ENCODE results near the gene SERTAD2. TPM values are rescaled to one million over a fixed set of nuclear protein-coding genes. Genes with fewer than 3 reads are reported as not detected.

SERTAD2 gene
- total RNA-seq (10 to 100 TPM; 17.9 to 25.4 (median 20.0) TPM), polyA plus RNA-seq (8.2 TPM)
- long read RNA-seq, donor 1, full-length matches to known transcripts = 1 of 5 reads
- long read RNA-seq, donor 1, partial matches to known transcripts = 0 of 5 reads
- long read RNA-seq, donor 1, other reads (novel, unspliced or antisense) = 4 of 5 reads
- long read RNA-seq, donor 2, full-length matches to known transcripts = 3 of 9 reads
- long read RNA-seq, donor 2, partial matches to known transcripts = 0 of 9 reads
- long read RNA-seq, donor 2, other reads (novel, unspliced or antisense) = 6 of 9 reads
- long read RNA-seq, donor 3, full-length matches to known transcripts = 1 of 6 reads
- long read RNA-seq, donor 3, partial matches to known transcripts = 0 of 6 reads
- long read RNA-seq, donor 3, other reads (novel, unspliced or antisense) = 5 of 6 reads
- long read RNA-seq, donor 4, partial matches to known transcripts = 0 of 3 reads
- long read RNA-seq, donor 4, other reads (novel, unspliced or antisense) = 3 of 3 reads

DNA sequence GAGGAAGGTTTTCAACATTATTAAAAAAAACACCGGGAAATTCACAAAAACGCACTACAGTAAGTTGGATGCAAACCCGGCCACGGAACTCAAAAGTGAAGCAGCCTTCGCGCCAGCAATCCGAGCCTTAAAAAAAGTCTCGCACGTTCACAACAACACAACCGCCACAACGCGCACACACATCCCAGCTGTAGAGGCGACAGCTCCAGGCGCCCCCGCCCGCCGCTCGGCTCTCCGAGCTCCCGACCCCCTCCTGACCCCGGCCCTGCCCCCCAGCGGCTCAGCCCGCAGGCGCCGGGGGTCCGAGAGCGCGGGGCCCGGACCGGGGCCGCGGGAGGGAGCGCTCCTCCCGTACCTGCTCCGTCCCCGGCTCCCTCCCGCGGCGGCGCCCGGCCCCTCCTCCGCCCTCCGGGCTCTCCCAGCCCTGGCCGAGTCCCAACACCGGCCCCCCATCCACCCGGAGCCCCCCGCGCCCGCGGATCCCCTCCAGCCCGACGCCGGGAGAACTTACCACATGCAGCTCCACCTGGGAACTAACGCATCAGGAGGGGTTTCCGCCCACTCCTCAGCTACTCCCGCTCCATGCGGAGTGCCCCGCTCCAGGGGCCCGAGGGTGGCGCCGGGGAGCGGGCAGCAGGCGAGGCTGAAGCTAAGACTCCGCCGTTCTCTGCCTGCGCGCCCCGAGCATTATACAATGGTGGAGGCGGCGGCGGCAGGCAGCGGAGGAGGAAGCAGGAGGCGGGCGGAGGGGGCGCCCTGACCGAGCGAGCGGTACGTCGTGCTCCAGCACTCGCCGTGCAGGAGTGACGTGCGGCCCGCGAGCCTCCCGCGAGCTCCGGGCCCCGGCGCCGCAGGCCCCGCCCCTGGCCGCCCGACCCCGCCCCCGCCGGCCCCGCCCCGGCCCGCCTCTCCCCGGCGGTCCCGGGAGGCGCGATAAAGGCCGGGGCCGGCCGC lies at the start of gene SERTAD2:
TSS of gene SERTAD2 (minus strand) at position 805 of the 954 bp plus-strand sequence. CDS start 17,042 bp downstream, outside the sequence.
- DNase-seq (peak; percentile 92 to 97 (median 97)), ATAC-seq (peak; percentile 94)
- no peaks in the 10 kb centered on the region for H3K9me3 ChIP-seq (ENCODE audit: control insufficient read depth, low read length)
- no peaks in the 10 kb centered on the region for H3K4me1 ChIP-seq (ENCODE audit: control insufficient read depth, insufficient read depth, low read length)
- H3K27me3 ChIP-seq (ENCODE audit: control insufficient read depth, insufficient read depth) = no peaks in the 10 kb centered on the region
- intact Hi-C loops (cut with DNase I) = loop anchor here in 3 of 4 donors (2.0 to 10.0 kb wide), 4 partner anchors 97 to 114 kb away; no protein-coding TSS in a partner anchor
- H3K27ac ChIP-seq (ENCODE audit: low read length) = peak within 1 kb of the TSS; percentile 99
- peak within 1 kb of the TSS; percentile 96 for H3K4me3 ChIP-seq (ENCODE audit: low read length)
- under 1% methylated on average over 101 of the region's 109 CpGs for WGBS

DNA sequence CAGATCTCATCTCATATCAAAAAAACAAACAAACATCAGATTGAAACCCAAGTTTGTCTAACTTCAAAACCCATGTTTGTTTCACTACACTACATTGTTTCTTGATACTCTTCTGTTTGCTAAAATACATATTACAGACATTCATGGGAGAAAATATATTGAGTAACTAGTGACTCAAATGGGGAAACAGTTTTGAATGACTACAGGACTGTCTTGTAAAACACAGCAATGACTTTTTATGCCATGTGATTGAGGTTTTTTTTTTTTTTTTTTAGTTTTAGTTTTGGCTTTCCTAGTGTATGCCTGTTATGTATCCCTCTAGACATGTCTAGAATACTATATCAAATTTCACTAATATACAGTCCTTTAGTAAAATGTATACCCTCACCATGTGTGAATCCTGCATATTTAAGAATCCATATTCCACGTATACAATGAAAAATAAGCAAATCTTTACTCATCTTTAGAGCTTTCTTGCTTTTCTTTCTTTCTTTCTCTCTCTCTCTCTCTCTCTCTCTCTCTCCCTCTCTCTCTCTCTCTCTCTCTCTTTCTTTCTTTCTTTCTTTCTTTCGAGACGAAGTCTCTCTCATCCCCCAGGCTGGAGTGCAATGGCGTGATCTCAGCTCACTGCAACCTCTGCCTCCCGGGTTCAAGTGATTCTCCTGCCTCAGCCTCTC lies 46.6 kb upstream of the SERTAD2 start:
- H3K9me3 ChIP-seq (ENCODE audit: control insufficient read depth, low read length) = no peaks in the 10 kb centered on the region
- no peaks in the 10 kb centered on the region for H3K27me3 ChIP-seq (ENCODE audit: control insufficient read depth, insufficient read depth)
- WGBS = 97% methylated on average over 5 of the region's 5 CpGs
- intact Hi-C loops (cut with DNase I) = no loop called here
- H3K4me3 ChIP-seq (ENCODE audit: low read length) = no peak overlapping the region
- DNase-seq = no peak
- no peak for ATAC-seq
- H3K4me1 ChIP-seq (ENCODE audit: control insufficient read depth, insufficient read depth, low read length) = peaks cover 4% of the 10 kb centered on the region
- no peak overlapping the region for H3K27ac ChIP-seq (ENCODE audit: low read length)

- H3K4me1 ChIP-seq (ENCODE audit: control insufficient read depth, insufficient read depth, low read length) = peaks cover 4% of the 10 kb centered on the region
- DNase-seq (no peak), ATAC-seq (no peak)
- WGBS = 95% methylated on average over 8 of the region's 8 CpGs
- intact Hi-C loops (cut with DNase I) = no loop called here
- H3K4me3 ChIP-seq (ENCODE audit: low read length) = no peak overlapping the region
- H3K27me3 ChIP-seq (ENCODE audit: control insufficient read depth, insufficient read depth) = no peaks in the 10 kb centered on the region
- no peak overlapping the region for H3K27ac ChIP-seq (ENCODE audit: low read length)
- no peaks in the 10 kb centered on the region for H3K9me3 ChIP-seq (ENCODE audit: control insufficient read depth, low read length)
These were observed 46.0 kb upstream of the SERTAD2 start for GRCh38 chr2:64699712-64700111.

DNA sequence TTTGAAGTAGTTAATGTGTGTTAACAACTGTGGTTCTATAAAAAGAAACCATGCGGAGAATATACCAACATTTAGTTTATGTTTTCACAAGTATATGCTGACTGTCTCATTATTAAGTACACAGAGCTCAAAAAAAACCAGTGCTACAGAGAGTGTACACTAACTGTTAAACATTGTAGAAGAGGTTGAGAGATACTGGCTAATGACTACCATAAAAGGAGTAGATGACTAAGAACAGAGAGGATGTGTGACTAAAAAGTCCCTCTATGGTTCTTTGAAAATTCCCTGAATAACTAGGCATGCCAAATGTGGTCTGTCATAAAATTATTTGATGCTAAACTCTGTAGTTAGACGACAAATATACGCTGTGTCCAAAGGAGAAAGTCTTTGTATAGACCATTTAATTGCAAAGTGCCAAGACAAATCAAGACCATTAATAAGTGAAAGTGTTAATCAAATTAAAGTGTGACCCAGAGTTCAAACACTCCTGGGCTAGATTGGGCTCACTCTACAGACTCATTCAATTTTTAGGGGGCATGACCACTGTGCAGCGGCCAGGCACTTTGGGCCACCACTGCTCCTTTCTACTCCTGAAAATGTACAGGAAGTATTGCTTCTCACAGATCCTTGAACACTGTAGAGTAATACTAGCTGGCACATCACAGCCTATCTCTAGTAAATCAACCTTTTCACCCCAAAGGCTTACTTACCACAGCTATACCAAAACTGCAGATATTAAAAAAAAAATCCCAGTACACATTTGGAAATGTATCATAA lies 45.1 kb upstream of the SERTAD2 start:
- no peak overlapping the region for H3K4me3 ChIP-seq (ENCODE audit: low read length)
- ATAC-seq (no peak), DNase-seq (no peak)
- WGBS = 82% methylated on average over 4 of the region's 4 CpGs
- peaks cover 4% of the 10 kb centered on the region for H3K4me1 ChIP-seq (ENCODE audit: control insufficient read depth, insufficient read depth, low read length)
- no peaks in the 10 kb centered on the region for H3K9me3 ChIP-seq (ENCODE audit: control insufficient read depth, low read length)
- H3K27ac ChIP-seq (ENCODE audit: low read length) = no peak overlapping the region
- no peaks in the 10 kb centered on the region for H3K27me3 ChIP-seq (ENCODE audit: control insufficient read depth, insufficient read depth)
- intact Hi-C loops (cut with DNase I) = no loop called here

- Histone ChIP-seq H3K27ac (ENCODE audit: low read length) (no peak overlapping the region), H3K9me3 (ENCODE audit: control insufficient read depth, low read length) (no peaks in the 10 kb centered on the region), H3K4me1 (ENCODE audit: control insufficient read depth, insufficient read depth, low read length) (peaks cover 4% of the 10 kb centered on the region), H3K27me3 (ENCODE audit: control insufficient read depth, insufficient read depth) (no peaks in the 10 kb centered on the region), H3K4me3 (ENCODE audit: low read length) (no peak overlapping the region)
- intact Hi-C loops (cut with DNase I) = no loop called here
- DNase-seq (no peak), ATAC-seq (no peak)
- WGBS = 87% methylated on average over 2 of the region's 2 CpGs
These were observed 44.5 kb upstream of the SERTAD2 start for GRCh38 chr2:64698177-64698643.

DNA sequence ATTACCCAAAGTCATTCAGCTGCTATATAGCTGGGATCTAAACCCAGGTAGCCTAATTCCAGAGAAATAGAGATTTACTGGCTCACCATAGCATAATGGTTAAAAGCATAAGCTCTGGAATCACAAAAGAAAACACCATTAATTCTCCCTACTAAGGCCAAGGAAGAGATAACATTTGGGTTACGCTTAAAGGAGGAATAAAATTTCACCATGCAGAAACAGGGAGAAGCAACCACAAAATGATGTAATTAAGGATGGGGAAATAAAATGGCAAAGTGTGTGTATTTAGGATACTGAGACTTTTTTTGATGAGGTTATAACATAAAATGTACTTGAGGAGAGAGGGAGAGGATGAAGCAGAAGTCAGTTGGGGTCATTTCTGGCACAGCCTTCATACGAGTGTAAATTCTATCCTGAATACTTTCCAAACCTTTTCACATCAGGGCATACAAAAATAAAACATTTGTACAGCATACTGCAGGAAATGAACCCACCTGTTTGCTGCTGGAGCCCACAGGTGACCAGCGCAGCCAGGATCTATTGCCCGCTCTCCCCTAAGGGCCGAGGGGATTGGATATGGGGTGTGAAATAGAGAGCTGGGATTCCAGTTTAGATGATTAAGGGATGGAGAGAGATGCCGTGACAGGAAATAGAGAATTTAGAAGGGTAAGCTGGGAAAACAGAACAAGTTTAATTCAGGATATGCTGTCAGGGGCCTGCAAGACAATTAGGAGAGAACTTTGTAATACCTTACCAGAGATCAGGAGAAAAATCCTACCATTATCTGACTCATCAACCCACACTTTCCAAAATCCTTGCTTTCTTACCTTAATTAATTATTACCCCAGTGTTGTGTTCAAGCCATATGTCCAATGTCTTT lies 43.8 kb upstream of the SERTAD2 start:
- WGBS = 93% methylated on average over 6 of the region's 6 CpGs
- Histone ChIP-seq H3K27me3 (ENCODE audit: control insufficient read depth, insufficient read depth) (no peaks in the 10 kb centered on the region), H3K4me1 (ENCODE audit: control insufficient read depth, insufficient read depth, low read length) (peaks cover 4% of the 10 kb centered on the region), H3K27ac (ENCODE audit: low read length) (no peak overlapping the region), H3K4me3 (ENCODE audit: low read length) (no peak overlapping the region), H3K9me3 (ENCODE audit: control insufficient read depth, low read length) (no peaks in the 10 kb centered on the region)
- DNase-seq (no peak), ATAC-seq (no peak)
- intact Hi-C loops (cut with DNase I) = no loop called here

DNA sequence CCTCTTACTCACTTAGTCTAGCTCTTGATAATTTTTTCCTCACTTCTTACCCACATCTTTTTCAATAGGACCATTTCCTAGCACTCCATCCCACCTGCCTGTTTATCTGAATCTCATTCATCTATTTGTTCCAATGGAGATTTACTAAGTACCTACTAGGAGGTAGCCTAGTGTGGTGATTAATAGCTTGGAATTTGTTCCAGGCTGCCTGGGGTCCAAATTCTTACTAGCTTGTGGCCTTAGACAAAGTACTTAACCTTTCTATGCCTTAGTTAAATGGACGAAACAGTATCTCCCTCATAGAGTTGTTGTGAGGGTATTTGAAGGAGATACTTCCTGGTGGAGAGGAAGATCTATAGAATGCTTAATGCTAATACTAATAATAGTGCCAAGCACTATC lies 42.9 kb upstream of the SERTAD2 start:
- Histone ChIP-seq H3K9me3 (ENCODE audit: control insufficient read depth, low read length) (no peaks in the 10 kb centered on the region), H3K4me3 (ENCODE audit: low read length) (no peak overlapping the region), H3K27ac (ENCODE audit: low read length) (no peak overlapping the region), H3K27me3 (ENCODE audit: control insufficient read depth, insufficient read depth) (no peaks in the 10 kb centered on the region), H3K4me1 (ENCODE audit: control insufficient read depth, insufficient read depth, low read length) (peaks cover 4% of the 10 kb centered on the region)
- no peak for ATAC-seq
- intact Hi-C loops (cut with DNase I) = no loop called here
- 92% methylated on average over 1 of the region's 1 CpG for whole genome bisulfite sequencing
- DNase-seq = no peak

GRCh38 chr2:64695721-64696261 lies 42.1 kb upstream of the SERTAD2 start:
- ATAC-seq = no peak
- Histone ChIP-seq H3K4me1 (ENCODE audit: control insufficient read depth, insufficient read depth, low read length) (peaks cover 4% of the 10 kb centered on the region), H3K27ac (ENCODE audit: low read length) (no peak overlapping the region), H3K4me3 (ENCODE audit: low read length) (no peak overlapping the region), H3K9me3 (ENCODE audit: control insufficient read depth, low read length) (no peaks in the 10 kb centered on the region), H3K27me3 (ENCODE audit: control insufficient read depth, insufficient read depth) (no peaks in the 10 kb centered on the region)
- 61% methylated on average over 1 of the region's 1 CpG for WGBS
- no peak for DNase-seq
- intact Hi-C loops (cut with DNase I) = no loop called here

GRCh38 chr2:64692401-64692800 lies 38.7 kb upstream of the SERTAD2 start:
- Histone ChIP-seq H3K27me3 (ENCODE audit: control insufficient read depth, insufficient read depth) (no peaks in the 10 kb centered on the region), H3K4me1 (ENCODE audit: control insufficient read depth, insufficient read depth, low read length) (peaks cover 4% of the 10 kb centered on the region), H3K4me3 (ENCODE audit: low read length) (no peak overlapping the region), H3K9me3 (ENCODE audit: control insufficient read depth, low read length) (no peaks in the 10 kb centered on the region), H3K27ac (ENCODE audit: low read length) (no peak overlapping the region)
- intact Hi-C loops (cut with DNase I) = no loop called here
- DNase-seq (no peak), ATAC-seq (no peak)
- 87% methylated on average over 4 of the region's 4 CpGs for WGBS

Measured in right cardiac atrium (tissue), 5 donors.